RWPE2 (cell line): ENCODE data around the gene CFAP100.

Source experiments
- ATAC-seq: fragments of 200-7000 bp; cut with Tn5 transposase; 3 replicates; pipeline ENCODE4 v1.9.1; 2021; ENCODE audit warnings: low read depth
- DNase-seq: peaks from one replicate; pipeline ENCODE4 v3.0.0-alpha.2; 2020; ENCODE audit warnings: low spot score
- H3K27ac ChIP-seq: fragments of 450-650 bp; 2 replicates; pipeline ENCODE4 v1.5.1; 2017; ENCODE audit warnings: mild to moderate bottlenecking; ENCODE audit not compliant: poor library complexity, severe bottlenecking
- H3K27me3 ChIP-seq: fragments of 250-450 bp; sonication (Bioruptor Pico); 2 replicates; pipeline ENCODE4 v1.5.1; 2021; ENCODE audit warnings: mild to moderate bottlenecking, moderate library complexity; ENCODE audit not compliant: insufficient read depth, poor library complexity, severe bottlenecking
- H3K36me3 ChIP-seq: fragments of 250-450 bp; sonication (Bioruptor Pico); 2 replicates; pipeline ENCODE4 v1.5.1; 2020; ENCODE audit warnings: low read depth, mild to moderate bottlenecking, moderate library complexity
- H3K4me1 ChIP-seq: fragments of 250-450 bp; sonication (Bioruptor Pico); 2 replicates; pipeline ENCODE4 v1.5.1; 2021; ENCODE audit warnings: mild to moderate bottlenecking, moderate library complexity; ENCODE audit not compliant: insufficient read depth, poor library complexity, severe bottlenecking
- H3K4me3 ChIP-seq: fragments of 250-450 bp; sonication (Bioruptor Pico); 2 replicates; pipeline ENCODE4 v1.5.1; 2021; ENCODE audit warnings: mild to moderate bottlenecking, moderate library complexity; ENCODE audit not compliant: severe bottlenecking
- H3K9me3 ChIP-seq: fragments of 250-450 bp; sonication (Bioruptor Pico); 2 replicates; pipeline ENCODE4 v1.5.1; 2021; ENCODE audit warnings: mild to moderate bottlenecking, moderate library complexity; ENCODE audit not compliant: severe bottlenecking
- TF ChIP-seq, protein P1 (sequence below): fragments of 450-650 bp; IDR thresholded peaks from one replicate; pipeline ENCODE4 v1.5.1; 2017; ENCODE audit warnings: mild to moderate bottlenecking, moderate library complexity; ENCODE audit not compliant: poor library complexity, severe bottlenecking

Gene CFAP100

DNA sequence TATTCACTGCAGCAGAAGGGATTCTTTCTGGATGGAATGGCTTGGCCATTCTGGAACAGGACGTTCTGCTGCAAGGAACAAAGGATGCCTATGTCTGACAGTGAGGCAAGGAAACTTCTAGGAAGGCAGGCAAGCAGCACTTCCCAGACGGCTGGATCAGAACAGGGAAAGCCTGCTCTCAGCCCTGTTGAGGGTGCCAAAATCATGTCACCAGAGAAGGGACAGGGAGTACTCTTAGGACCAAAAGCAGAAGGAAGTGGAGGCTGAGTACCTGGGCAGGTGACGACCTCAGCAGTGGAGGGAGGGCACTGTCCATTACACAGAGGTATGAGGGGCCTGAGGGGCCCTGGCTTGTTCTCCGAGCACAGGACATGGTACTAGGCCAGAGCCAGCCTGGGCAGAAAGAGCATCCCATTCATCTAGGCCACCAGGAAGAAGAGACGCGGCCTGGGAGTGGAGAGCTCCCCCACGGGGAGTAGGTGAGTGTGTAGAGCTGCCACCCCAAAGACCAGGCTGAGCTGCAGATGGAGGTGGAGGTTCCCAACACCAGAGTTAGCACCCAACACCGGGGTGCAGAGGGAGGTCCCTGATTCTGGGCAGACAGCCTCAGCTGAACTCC lies 47.1 kb upstream of the CFAP100 start:
- ATAC-seq (no peak), DNase-seq (peak; percentile 44)
- Histone ChIP-seq H3K27me3 (no peaks in the 10 kb centered on the region), H3K9me3 (no peaks in the 10 kb centered on the region), H3K36me3 (no peaks in the 10 kb centered on the region), H3K27ac (no peak overlapping the region), H3K4me3 (no peak overlapping the region), H3K4me1 (no peaks in the 10 kb centered on the region)
- TF ChIP-seq, protein P1, sequence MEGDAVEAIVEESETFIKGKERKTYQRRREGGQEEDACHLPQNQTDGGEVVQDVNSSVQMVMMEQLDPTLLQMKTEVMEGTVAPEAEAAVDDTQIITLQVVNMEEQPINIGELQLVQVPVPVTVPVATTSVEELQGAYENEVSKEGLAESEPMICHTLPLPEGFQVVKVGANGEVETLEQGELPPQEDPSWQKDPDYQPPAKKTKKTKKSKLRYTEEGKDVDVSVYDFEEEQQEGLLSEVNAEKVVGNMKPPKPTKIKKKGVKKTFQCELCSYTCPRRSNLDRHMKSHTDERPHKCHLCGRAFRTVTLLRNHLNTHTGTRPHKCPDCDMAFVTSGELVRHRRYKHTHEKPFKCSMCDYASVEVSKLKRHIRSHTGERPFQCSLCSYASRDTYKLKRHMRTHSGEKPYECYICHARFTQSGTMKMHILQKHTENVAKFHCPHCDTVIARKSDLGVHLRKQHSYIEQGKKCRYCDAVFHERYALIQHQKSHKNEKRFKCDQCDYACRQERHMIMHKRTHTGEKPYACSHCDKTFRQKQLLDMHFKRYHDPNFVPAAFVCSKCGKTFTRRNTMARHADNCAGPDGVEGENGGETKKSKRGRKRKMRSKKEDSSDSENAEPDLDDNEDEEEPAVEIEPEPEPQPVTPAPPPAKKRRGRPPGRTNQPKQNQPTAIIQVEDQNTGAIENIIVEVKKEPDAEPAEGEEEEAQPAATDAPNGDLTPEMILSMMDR, result no peak

DNA sequence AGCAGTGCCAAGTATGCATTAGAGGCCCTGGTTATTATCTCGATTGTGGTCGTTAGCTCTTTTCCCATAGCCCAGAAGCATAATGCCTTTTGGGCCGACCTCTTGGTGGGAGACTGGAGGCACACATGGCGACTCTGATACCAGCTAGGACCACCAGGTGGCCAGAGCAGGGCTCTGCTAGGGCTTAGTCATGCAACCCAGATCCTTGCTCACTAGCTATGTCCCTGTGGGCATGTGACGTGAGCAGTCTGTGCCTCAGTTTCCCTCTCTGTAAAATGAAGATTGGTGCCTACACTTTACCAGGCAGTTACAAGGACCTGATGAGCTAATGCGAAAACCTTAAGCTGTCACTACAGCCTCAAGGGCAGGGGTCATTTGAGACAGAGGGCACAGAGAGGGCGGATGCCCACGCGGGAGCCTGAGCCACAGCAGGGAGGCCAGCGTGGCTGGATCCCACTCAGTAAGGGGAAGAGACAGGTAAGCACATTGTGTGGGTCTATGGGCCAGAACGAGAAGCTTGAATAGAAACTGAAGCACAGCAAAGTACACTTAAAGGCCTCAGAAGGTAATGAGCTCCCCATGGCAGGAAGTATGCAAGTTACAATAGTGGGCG lies 46.3 kb upstream of the CFAP100 start:
- TF ChIP-seq, protein P1, result no peak
- no peaks in the 10 kb centered on the region for H3K36me3 ChIP-seq
- no peaks in the 10 kb centered on the region for H3K27me3 ChIP-seq
- H3K4me3 ChIP-seq, result no peak overlapping the region
- H3K9me3 ChIP-seq, result no peaks in the 10 kb centered on the region
- no peaks in the 10 kb centered on the region for H3K4me1 ChIP-seq
- no peak overlapping the region for H3K27ac ChIP-seq
- peak; percentile 31 for DNase-seq
- no peak for ATAC-seq

DNA sequence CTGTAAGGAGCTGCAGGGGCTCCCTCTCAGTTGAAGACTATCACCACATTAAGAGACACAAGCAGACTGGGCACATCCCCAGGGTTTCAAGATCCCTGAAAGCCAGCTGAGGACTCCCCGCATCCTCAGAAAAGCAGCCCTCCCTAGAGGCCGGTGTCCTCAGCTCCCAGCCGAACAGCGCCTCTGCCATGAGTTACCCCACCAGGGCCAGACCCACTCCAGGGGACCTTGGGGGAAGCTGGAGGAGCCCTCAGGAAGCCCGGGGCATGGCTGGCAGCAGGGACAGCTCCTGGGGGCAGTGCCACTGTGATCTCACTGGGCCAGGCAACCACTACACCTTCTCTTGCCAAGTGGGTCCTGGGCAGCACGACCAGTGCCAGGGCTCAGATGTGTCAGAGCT lies 45.6 kb upstream of the CFAP100 start:
- no peaks in the 10 kb centered on the region for H3K9me3 ChIP-seq
- H3K4me1 ChIP-seq, result no peaks in the 10 kb centered on the region
- H3K36me3 ChIP-seq, result no peaks in the 10 kb centered on the region
- no peak overlapping the region for H3K4me3 ChIP-seq
- TF ChIP-seq, protein P1, result no peak
- no peak for ATAC-seq
- no peaks in the 10 kb centered on the region for H3K27me3 ChIP-seq
- peak; percentile 32 for DNase-seq
- H3K27ac ChIP-seq, result no peak overlapping the region

DNA sequence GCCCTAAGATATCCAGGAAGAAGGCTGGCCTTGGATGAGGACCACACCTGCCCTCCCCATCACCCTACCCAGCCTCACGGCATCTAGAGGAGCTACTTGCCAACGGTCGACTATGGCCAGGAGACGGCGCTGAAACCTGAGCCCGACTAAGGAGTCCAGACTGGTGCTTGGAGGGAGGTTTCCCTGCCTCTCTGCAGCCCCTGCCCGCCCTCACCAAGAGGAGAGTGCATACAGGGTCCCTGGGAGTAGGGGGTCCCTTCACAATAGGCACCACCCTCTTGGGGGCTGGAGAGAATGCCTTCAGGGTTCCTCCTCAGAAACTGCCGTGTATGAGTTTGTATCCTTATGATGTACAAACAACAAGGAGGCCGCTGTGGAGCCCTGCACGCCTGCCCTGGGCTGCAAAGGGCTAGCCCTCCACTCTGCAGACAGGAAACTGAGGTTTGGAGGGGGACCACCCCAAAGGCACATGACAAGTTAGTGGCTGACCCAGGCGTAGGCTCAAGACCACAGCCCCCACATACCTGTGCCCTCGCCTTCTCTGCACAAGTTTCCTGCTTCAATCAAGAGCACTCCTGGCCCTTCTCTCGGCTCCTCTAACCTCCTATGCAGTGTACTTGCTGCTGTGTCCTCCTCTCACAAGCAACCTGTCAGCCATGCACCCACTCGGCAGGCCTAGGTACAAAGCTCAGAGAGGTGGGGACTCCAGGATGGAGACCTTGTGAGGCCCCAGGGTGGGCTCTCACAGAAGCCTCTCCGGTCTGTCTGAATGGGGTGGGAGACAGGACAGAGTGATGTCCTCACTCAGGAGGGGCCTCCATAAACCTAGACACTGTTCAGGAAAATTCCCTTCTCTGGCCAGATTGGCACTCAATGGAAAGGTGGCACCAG lies 44.9 kb upstream of the CFAP100 start:
- Histone ChIP-seq H3K4me3 (no peak overlapping the region), H3K27me3 (no peaks in the 10 kb centered on the region), H3K27ac (no peak overlapping the region), H3K36me3 (no peaks in the 10 kb centered on the region), H3K4me1 (no peaks in the 10 kb centered on the region), H3K9me3 (no peaks in the 10 kb centered on the region)
- DNase-seq (peak; percentile 52), ATAC-seq (0 out of 3 replicates have a peak, but pooled peaks have one; percentile 13)
- TF ChIP-seq, protein P1, result no peak
